HG02623 (cell line): ENCODE measurements around the gene NEDD9.

Source experiments
- ATAC-seq: cut with Tn5 transposase; IDR thresholded peaks from one replicate; pipeline ENCODE4 v1.9.1; 2021; ENCODE audit warnings: moderate library complexity; ENCODE audit not compliant: unreplicated experiment

The NEDD9 gene

DNA sequence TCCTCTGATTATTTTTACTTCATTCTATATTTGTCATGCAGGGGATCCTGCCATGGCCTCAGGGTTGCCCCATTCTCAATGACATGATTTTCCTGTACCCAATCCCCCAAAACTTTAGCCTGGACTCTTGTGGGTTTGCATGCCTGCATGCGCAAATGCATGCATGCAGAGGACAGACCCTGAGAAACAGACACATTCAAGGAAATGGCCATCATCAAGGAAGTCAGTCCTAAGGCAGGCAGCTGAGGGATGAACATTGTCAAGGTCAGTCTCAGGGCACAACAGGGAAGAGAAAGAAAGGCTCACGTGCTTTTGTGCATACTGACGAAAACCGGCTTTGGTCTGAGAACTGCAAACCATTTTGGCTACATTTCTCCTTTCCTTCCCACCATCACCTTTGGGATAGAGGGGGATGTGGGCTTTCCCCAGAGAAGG lies 13.1 kb downstream of the NEDD9 start:
- ATAC-seq, result no peak

DNA sequence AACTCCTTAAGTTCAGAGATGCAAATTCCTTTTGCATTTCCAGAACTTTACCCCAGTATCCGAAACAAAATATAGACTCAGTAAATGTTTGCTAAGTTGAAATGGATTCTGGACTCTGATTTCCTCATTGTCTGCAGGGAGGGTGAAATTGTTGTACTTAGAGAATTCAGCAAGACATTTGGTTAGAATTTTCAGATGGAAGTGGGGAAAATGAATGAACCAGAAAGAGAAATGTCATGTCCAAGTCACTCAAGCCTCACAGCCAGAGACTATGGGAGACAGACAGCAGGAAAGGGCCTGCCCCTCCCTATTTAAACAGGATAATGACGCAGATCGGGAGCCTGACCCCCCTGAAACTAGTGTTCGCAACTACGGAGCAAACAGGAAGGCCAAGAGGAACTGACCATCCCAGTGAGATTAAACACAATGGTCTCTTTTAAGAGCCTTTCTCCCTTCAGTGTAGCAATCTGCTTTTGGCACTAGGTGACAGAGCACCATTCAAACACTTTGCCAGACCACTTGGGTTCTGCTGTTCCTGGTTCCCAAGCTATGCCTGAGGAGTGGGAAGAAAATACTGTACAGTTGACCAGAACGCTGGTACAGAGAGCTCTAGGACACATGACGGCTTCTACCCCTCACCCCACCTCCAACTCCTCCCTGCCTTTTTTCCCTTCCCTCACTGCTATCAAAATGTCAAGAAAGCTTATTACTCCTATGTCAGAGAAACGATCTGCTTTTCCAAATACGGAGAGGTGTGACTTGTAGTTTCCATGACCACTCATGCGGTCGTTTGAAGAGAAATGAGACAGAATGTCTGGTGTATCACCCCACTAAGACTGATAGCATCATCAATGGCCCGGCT lies 13.7 kb downstream of the NEDD9 start:
- ATAC-seq, result no peak

DNA sequence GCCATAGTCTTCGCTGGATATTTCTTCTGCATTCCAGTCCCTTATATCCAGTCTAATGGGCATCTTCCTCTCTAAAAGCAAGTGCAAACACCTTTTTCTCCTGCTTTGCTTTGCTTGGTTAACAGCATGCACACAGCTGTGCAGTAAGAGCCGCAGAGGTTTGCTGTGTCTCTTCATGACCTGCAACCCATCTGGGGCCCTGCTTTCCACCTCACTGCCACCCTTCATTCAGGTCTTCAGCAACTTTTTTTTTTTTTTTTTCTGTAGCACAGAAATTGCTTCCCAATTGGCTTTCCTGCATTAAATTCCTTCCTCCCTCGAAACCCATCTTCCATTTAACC lies 14.4 kb downstream of the NEDD9 start:
- ATAC-seq, result no peak

DNA sequence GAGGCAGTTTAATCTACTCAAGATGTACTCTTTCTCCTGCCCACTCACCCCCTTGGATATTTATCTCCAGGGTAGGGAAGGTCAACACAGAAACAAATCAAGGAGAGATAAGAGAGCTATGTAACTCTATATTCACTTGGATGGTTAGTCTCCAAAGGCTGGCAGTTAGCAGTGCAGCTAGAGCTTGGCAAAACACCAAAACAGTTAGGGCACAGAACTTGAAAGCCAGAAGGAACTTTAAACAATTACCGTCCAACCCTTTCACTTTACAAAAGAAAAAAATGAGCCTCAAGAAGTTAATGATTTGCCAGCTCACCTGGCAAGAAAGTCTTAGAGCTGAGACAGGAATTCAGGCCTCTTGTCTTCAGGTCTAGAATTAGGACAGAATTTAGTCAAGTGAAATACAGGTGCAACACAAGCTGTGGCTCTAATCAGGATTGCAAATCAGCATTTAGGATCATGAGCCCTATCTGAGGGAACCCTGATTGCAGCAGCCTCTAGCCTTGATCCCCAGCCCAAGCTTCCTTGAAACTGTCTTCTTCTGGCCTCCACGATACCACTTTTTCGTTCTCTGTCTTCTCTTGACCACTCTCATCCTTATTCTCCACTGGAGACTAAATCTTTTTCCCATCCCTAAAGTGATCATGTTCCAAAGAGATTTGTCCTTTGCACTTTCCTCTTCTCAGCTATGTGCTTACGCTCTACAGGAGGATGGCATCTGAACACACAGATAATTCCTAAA lies 14.9 kb downstream of the NEDD9 start:
- peak; percentile 40 for ATAC-seq

DNA sequence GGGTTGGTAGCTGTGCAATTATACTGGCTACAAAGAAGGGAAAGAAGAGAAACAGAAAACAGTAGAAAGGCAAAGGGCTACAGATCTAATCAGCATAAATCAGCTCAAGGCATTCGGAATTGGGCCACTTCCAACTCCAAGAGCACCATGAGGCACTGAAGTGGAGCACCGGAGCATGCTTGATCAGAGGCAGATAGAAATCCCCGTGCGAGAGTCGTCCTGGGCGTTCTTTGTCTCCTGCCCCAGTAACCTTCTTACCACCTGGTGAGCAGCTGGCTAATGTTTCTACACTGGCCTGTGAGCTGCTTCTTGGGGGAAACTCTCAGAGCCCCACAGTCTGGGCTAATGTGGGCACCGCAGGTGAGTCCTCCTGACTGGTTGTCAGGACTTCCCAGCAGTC lies 16.7 kb downstream of the NEDD9 start:
- ATAC-seq, result no peak

DNA sequence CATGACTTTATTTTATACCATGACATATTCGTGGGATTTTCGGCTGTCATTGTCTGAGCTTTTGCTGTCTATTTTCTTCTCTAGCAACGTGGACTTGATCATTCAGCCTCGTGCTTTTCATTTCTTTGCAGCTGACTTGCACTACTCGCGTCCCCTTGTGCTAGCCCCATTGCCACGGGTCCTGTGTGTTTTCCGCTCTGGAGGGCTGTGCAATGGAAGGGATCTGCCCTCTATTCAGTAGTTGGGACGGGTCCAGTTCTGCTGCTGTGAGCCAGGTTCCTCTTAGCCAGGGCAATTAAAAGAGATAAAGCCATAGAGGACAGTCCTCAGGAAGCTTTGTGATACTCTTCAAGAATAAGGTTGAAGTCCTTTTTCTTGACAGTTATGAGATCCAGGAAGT lies 17.6 kb downstream of the NEDD9 start:
- no peak for ATAC-seq

DNA sequence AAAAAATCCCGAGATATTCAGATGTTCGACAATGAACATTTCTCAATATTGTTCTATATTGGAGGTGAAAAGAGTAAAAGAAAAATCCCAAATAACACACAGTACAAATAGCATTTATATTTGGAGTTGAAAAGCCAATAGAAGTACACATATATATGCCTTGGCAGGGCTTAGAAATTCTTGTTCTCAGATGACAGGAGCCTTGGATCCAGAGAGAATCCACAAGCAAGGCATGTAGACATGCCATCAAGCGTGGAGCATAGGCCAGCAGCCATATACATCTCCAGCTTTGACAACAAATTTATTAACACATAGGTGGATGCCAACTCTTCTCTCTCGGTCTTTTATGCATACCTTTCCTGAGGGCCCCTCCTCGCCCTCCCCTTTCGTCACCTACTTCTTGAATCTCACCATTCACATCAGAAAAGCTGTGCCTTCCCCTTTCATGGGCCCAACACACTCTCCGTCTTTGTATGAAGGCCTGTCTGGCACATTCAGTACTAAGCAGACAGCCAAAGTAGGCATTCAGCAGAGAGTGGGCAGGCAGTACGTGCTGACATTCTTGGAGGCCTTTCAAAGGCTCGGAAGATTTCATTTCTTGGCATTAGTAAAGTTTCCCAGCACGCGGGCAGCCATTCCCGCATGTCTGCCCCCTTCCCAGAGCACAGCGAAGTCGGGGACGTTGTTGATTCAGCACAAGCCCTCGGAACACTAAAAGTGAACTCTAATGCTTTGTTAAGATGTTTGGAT lies 18.2 kb downstream of the NEDD9 start:
- ATAC-seq, result no peak

DNA sequence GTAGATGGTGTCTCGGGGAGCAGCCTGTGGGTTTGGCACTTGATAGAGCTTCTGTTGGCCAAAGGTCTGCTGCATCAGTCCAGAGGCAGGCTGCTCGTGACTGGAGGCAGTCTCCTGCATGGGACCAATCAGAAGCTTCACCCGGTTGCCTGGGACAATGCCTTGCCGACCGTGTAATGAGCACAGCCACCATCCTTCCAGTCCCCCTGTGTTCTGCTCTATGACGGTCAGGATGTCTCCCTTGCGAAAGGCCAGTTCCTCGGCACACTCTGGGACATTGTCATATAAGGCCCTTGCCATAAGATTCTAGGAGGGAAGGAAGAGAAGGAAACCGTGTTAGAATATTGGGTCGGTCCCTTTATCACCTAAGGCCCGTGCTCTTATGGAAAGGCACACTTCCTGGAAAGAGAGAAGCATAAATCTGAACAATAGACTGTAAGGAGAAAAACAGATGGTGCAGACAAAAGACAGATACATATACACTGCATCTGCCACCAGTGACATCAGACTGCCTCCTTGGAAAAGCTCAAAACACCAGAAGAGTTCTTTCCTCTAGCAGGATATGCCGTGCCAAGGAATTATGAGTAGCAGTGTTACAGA lies 18.9 kb downstream of the NEDD9 start:
- no peak for ATAC-seq

DNA sequence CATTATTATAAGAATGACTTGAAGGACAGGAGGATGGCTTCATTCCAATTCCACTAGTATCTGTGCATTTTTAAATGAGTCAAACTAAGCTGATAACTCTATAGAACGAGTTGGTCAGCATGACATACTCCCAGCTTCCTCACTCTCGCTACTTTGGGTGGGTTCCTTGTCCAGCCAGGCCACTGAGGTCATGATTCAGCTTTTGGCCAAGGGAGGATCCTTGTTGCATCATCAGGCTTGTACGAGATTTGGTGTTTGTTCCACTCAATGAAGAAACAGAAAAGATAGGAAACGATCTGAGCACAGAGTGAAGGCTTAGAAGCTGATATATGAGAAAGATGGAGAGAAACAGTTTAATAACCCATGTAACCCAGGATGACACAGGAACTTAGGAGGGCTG lies 19.8 kb downstream of the NEDD9 start:
- no peak for ATAC-seq

DNA sequence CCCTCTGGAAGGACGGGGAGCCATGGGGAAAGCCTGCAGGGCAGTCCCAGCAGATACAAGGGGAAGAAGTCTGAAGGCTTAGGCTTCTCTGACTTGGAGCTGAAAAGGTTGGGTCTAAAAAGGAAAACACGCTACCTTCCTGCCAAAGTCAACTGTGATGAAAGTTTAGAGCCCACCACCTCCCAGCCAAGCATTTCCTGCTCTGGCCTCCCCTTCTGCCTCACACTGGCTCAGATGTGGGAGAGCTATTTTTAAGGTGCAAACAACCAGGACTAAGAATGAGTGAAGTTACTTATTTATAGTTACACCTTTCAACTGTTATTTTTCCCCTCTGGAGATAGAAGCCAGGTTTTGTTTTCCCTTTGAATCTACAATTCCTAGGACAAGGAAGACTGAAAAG lies 21.2 kb downstream of the NEDD9 start:
- ATAC-seq, result no peak

DNA sequence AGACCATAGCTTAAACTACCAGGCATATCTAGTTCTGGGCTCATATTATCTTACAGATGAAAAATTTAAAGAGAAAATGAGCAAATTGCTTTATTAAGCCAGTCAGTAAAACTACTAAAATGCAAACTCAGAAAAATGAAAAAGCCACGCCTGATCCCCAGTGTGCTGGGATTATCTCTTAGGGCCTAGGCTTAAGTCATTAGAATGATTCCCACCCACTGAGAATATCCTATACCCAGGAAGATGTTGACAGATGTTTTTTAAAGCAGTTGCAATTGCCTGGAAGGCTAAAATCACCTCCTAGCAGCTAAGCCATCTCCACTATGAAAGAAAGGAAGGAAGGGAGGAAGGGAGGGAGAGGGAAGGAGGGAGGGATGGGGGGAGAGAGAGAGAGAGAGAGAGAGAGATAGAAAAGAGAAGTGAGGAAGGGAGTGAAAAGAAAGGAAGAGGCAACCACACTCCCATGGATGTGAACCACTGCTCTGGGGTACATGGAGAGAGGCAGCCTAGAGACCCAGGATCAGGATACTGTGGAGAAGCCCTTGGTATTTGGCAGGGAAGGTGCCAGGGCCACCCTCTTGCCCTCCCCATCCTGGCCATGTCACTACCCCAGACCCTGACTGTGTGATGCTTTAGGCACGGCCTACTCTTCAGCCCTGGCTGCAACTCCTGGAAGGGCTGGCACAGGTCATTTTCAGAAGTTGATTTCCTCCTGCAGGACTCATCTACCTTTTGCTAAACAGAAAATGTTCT lies 21.9 kb downstream of the NEDD9 start:
- ATAC-seq, result no peak

DNA sequence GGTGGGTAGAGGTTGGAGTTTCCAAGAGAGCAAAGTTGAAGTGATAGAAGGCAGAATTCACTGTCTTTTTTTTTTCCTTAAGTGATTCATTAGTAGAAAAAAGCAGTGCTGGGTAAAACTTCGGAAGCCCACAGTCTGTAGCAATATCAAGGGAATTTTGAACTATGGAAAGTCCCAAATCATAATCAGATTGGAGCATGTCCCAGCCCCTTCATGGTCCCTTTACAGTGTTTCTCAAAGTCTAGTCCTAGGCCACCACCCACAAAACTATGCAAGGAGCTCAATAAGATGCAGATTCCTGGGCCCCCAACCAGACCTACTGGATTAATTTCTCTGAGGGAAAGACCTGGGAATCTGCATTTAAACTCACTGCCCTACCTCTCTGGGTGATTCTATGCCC lies 22.6 kb downstream of the NEDD9 start:
- no peak for ATAC-seq

DNA sequence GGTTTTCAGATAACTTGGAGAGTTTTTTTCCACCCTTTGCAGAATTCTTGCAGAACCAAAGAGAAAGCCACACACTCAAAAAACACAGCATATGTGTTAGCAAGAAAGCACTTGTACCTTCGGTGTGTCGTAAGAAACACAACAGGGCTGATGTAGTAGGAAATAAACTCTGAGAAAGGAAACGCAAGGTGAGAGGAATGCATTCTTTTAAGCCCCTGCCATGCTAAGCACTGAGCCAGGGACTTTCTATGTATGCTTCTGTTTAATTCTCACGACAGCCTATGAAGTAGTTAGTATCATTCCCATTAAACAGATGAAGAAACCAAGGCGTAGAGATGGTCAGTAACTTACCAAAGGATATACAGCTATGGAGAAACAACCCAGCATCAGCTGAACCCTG lies 23.1 kb downstream of the NEDD9 start:
- ATAC-seq, result no peak

DNA sequence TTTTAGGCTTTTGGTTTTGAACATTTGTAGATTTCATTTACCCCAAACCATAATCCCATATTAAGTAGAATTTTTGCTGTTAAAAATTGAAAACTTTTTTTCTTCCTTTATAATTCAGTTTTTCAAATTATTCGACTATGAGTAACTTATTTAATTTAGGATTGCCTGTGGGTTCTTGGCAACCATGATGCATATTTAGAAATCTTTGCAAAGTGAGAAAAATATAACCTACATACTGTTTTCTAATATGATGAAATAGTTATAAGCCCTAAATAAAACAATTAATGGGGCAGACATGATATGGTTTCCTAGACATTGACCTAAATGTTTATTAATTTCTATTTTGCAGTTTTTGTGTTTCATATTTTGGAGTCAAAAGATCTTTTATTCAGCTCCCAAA lies 23.6 kb downstream of the NEDD9 start:
- no peak for ATAC-seq

DNA sequence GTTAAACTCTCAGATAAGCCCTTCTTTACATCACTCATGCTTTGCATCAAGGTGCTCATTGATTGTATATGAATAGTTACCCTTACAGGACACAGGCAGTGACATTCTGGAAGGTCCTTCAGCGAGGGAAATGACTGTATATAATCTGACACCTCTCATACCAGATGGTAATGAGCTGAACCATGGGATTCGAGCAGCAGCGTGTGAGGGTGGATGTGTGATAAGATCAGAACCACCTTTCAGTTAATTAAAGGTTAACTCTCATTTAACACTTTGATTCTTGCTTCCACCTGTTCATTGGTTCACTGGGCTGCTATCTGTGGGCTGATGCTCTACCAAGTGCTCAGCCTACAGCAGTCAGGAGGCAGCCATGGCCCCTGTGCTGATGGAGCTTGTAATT lies 24.2 kb downstream of the NEDD9 start:
- no peak for ATAC-seq

DNA sequence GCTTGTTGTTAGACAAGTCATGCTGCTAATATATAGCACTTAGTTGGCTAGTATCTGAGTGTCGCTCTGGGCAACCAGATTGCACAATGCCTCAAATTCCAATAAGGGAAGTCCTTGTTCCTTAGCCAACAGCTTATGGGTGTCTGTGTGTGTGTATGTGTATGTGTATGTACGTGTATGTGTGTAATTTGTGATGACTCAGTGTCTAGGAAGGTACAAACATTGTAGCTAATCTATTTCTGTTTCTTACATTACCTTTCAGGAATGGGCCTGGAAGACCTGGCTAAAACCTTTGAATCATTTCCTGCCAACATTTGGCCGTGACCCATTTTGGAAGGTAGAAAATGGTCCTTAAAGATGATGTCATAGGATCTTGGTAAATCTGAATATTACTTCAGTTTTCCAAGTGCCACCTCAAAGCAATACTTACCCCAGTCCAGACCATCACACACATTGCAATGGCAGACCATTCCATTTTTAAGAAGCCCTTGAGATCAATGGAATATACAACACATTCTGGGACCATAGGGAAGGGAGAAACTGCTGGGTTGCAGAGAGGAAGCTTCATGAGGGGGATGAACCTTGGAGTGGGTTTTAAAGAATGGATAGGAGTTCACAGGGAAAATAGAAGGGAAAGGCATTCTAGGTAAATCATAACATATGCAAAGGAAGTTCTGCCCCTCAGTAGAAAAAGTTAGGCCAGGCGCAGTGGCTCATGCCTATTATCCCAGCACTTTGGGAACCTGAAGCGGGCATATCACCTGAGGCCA lies 25.1 kb downstream of the NEDD9 start:
- no peak for ATAC-seq

DNA sequence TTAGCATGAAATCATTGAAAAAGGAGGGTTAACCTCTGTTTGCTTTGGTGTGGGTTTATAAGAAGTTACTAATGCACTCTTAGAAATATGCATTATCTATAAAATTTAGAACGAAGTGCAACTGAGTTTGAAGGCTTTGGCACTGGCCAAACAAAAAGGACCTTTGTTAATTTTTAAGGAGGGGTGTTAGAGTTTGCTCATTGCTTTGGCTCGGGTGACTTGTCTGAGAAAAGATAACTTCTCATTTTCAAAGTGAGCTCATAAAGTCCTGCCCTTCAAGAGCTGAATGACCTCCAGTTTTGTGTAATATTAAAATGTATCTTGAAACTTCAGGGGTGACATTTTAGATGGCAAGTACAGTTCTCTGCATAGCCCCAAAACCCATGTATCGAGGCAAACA lies 25.9 kb downstream of the NEDD9 start:
- no peak for ATAC-seq

DNA sequence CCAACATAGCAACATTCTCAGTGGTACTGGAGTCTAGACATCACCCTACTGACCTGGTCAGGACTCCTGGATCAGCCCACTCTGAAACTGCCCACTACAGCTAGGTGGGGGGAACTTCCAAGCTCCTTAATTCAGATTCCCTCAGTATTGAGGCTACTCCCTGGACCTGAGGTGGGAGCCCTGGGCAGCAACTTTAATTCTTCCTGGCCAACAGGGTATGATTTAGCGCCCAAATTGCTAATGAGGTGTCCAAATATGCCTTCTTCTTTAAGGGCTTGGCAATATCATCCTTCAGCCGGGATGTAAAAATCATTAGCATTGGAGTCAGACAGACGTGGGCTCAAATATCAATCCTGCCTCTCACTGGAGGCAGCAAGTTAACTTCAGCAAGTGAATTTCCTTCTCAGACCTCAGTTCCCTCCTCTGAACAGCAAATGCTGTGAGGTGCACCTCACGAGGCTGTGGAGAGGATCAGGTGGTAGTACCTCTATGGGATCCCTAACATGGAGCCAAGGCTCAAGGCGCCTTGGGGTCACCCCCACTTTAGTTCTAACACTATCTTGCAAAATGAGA lies 27.6 kb downstream of the NEDD9 start:
- ATAC-seq, result no peak

DNA sequence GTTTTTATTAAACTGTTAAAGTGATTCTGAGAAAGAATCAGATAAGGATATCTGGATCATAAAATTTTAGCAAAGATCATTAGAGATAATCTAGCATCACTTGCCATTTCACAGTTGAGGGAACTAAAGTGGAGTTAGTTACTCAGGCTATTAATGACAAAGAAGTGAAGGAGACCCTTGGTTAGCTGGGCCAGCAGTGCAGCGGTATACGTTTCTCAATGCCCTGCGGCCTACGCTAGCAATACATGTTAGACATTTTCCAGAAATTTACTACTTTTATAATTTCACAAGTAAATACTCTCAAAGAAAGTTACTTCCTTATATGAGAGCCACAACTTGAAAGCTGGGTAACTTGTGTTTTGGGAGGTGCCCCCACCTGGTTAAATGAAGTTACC lies 28.5 kb downstream of the NEDD9 start:
- no peak for ATAC-seq
